ENCODE results near the gene ERBB4. TPM values are rescaled to one million over a fixed set of nuclear protein-coding genes. Genes with fewer than 3 reads are reported as not detected.

Gene ERBB4
- total RNA-seq, 1 experiment from 2014 or later = 40.6 TPM

GRCh38 chr2:212237350-212238095 is 301.1 kb downstream of the ERBB4 start:
- TF ChIP-seq CTCF (conservative IDR thresholded peaks at IDR 0.05; ENCODE audit: low read depth, low read length) (no peak), EZH2 (IDR thresholded peaks at IDR 0.05; ENCODE audit: borderline replicate concordance, low read depth, low read length, poor library complexity, severe bottlenecking) (no peak)
- CTCF ChIA-PET = no interaction called here
- H3K36me3 ChIP-seq (ENCODE audit: insufficient read depth, low read length, poor library complexity, severe bottlenecking) = no peaks in the 10 kb centered on the region
- no peak overlapping the region for H3K4me3 ChIP-seq (ENCODE audit: low read depth, low read length, poor library complexity, severe bottlenecking)
- POLR2A ChIA-PET (ENCODE audit: low non-redundant PET) = no interaction called here
- H3K4me1 ChIP-seq (ENCODE audit: insufficient read depth, low read length, poor library complexity, severe bottlenecking) = no peaks in the 10 kb centered on the region
- no TSS peak for BruUV-seq (replicated peaks)
- DNase-seq (ENCODE audit: low spot score) = no peak
- no peaks in the 10 kb centered on the region for H3K9me3 ChIP-seq (ENCODE audit: low read depth, low read length, poor library complexity, severe bottlenecking)
- intact Hi-C loops (cut with micrococcal nuclease; ENCODE audit: unreplicated experiment) = no loop called here
- H3K27ac ChIP-seq (ENCODE audit: low read depth, low read length, poor library complexity, severe bottlenecking) = no peak overlapping the region
- H3K27me3 ChIP-seq (replicated peaks; ENCODE audit: insufficient read depth, low read depth, low read length, poor library complexity) = no peaks in the 10 kb centered on the region

- intact Hi-C loops (cut with micrococcal nuclease; ENCODE audit: unreplicated experiment) = loop anchor here (5.0 kb wide), 1 partner anchor 309 kb away; the partner anchor contains the start of gene ERBB4
- POLR2A ChIA-PET (ENCODE audit: low non-redundant PET) = no interaction called here
These were observed 309.8 kb downstream of the ERBB4 start for GRCh38 chr2:212228743-212229171.

GRCh38 chr2:212227755-212228154 is 310.8 kb downstream of the ERBB4 start:
- no TSS peak for BruUV-seq (replicated peaks)
- no peaks in the 10 kb centered on the region for H3K36me3 ChIP-seq (ENCODE audit: insufficient read depth, low read length, poor library complexity, severe bottlenecking)
- TF ChIP-seq EZH2 (IDR thresholded peaks at IDR 0.05; ENCODE audit: borderline replicate concordance, low read depth, low read length, poor library complexity, severe bottlenecking) (no peak), CTCF (conservative IDR thresholded peaks at IDR 0.05; ENCODE audit: low read depth, low read length) (no peak)
- CTCF ChIA-PET = interaction anchor here (0.7 kb wide), 1 partner anchor 49 kb away, joined by 3 read pairs; no protein-coding TSS in a partner anchor
- H3K9me3 ChIP-seq (ENCODE audit: low read depth, low read length, poor library complexity, severe bottlenecking) = no peaks in the 10 kb centered on the region
- peak; percentile 95 for DNase-seq (ENCODE audit: low spot score)
- no peaks in the 10 kb centered on the region for H3K27me3 ChIP-seq (replicated peaks; ENCODE audit: insufficient read depth, low read depth, low read length, poor library complexity)
- intact Hi-C loops (cut with micrococcal nuclease; ENCODE audit: unreplicated experiment) = loop anchor here (5.0 kb wide), 1 partner anchor 310 kb away; the partner anchor contains the start of gene ERBB4
- POLR2A ChIA-PET (ENCODE audit: low non-redundant PET) = no interaction called here
- peak overlapping the region; percentile 8 for H3K4me3 ChIP-seq (ENCODE audit: low read depth, low read length, poor library complexity, severe bottlenecking)
- peak overlapping the region; percentile 78 for H3K27ac ChIP-seq (ENCODE audit: low read depth, low read length, poor library complexity, severe bottlenecking)
- H3K4me1 ChIP-seq (ENCODE audit: insufficient read depth, low read length, poor library complexity, severe bottlenecking) = peaks cover 62% of the 10 kb centered on the region

More at GRCh38 chr2:212228743-212229171, 309.8 kb downstream of the ERBB4 start:
- Histone ChIP-seq H3K27me3 (replicated peaks; ENCODE audit: insufficient read depth, low read depth, low read length, poor library complexity) (no peaks in the 10 kb centered on the region), H3K27ac (ENCODE audit: low read depth, low read length, poor library complexity, severe bottlenecking) (peak overlapping the region; percentile 78), H3K9me3 (ENCODE audit: low read depth, low read length, poor library complexity, severe bottlenecking) (no peaks in the 10 kb centered on the region), H3K36me3 (ENCODE audit: insufficient read depth, low read length, poor library complexity, severe bottlenecking) (no peaks in the 10 kb centered on the region), H3K4me1 (ENCODE audit: insufficient read depth, low read length, poor library complexity, severe bottlenecking) (peaks cover 61% of the 10 kb centered on the region), H3K4me3 (ENCODE audit: low read depth, low read length, poor library complexity, severe bottlenecking) (no peak overlapping the region)
- DNase-seq (ENCODE audit: low spot score) = no peak
- CTCF ChIA-PET = no interaction called here
- BruUV-seq (replicated peaks) = no TSS peak
- TF ChIP-seq CTCF (conservative IDR thresholded peaks at IDR 0.05; ENCODE audit: low read depth, low read length) = no peak
- no peak for TF ChIP-seq EZH2 (IDR thresholded peaks at IDR 0.05; ENCODE audit: borderline replicate concordance, low read depth, low read length, poor library complexity, severe bottlenecking)
